PC-9 (cell line): ENCODE data around the gene CLEC3A. TPM values are rescaled to one million over a fixed set of nuclear protein-coding genes. Genes with fewer than 3 reads are reported as not detected.

Experiments used
- BruUV-seq: library from RNA; stranded (reverse); fragments of 400-500 nt; replicated peaks from 2 replicates; lab custom pipeline; 2021; lab: Mats Ljungman, UMichigan
- CTCF ChIA-PET: fragments of 300-600 bp; sonication (Branson Sonifier 250); formaldehyde crosslinking; loops from one replicate; lab custom pipeline; 2022; ENCODE audit warnings: antibody characterized with exemption; lab: Charles Lee
- POLR2A ChIA-PET: fragments of 300-600 bp; sonication (Branson Sonifier 250); formaldehyde crosslinking; loops from one replicate; lab custom pipeline; 2022; ENCODE audit warnings: antibody characterized with exemption; ENCODE audit not compliant: unreplicated experiment; lab: Charles Lee
- DNase-seq, 2 experiments: peaks; one replicate each; pipeline versions ENCODE4 v3.0.0 to v3.0.0-alpha.2; 2015 to 2022; ENCODE audit warnings: mixed read lengths in 1 of 2
- H2AFZ ChIP-seq: fragments of 200-600 bp; sonication (generic); 2 replicates; pipeline ENCODE4 v1.8.1; 2017; ENCODE audit warnings: antibody characterized with exemption
- H3F3A ChIP-seq: fragments of 200-600 bp; sonication (generic); 2 replicates; pipeline ENCODE4 v1.8.1; 2017; ENCODE audit warnings: antibody characterized with exemption, mild to moderate bottlenecking, low read depth; ENCODE audit not compliant: insufficient read depth
- H3K27ac ChIP-seq: fragments of 200-600 bp; sonication (generic); 2 replicates; pipeline ENCODE4 v1.6.1; 2016; ENCODE audit warnings: mixed run types
- H3K27me3 ChIP-seq: fragments of 200-600 bp; sonication (generic); 2 replicates; pipeline ENCODE4 v1.6.1; 2016; ENCODE audit warnings: low read depth, mixed run types; ENCODE audit not compliant: insufficient read depth
- H3K36me3 ChIP-seq: fragments of 200-600 bp; sonication (generic); 2 replicates; pipeline ENCODE4 v1.6.1; 2016; ENCODE audit warnings: low read depth, mixed run types
- H3K4me1 ChIP-seq: fragments of 200-600 bp; sonication (generic); replicated peaks from 2 replicates; pipeline ENCODE4 v1.6.1; 2016; ENCODE audit warnings: mixed run types; ENCODE audit not compliant: insufficient read depth
- H3K4me2 ChIP-seq: fragments of 200-600 bp; sonication (generic); 2 replicates; pipeline ENCODE4 v1.6.1; 2017; ENCODE audit warnings: mixed run types
- H3K4me3 ChIP-seq: fragments of 200-600 bp; sonication (generic); 2 replicates; pipeline ENCODE4 v1.6.1; 2016; ENCODE audit warnings: mixed run types
- H3K79me2 ChIP-seq: fragments of 200-600 bp; sonication (generic); 2 replicates; pipeline ENCODE4 v1.6.1; 2017; ENCODE audit warnings: low read depth, mixed run types
- H3K9me2 ChIP-seq: fragments of 200-600 bp; sonication (generic); 2 replicates; pipeline ENCODE4 v1.8.1; 2017; ENCODE audit warnings: mild to moderate bottlenecking; ENCODE audit not compliant: insufficient read depth
- H3K9me3 ChIP-seq: fragments of 200-600 bp; sonication (generic); 2 replicates; pipeline ENCODE4 v1.8.1; 2016; ENCODE audit warnings: low read depth; ENCODE audit not compliant: insufficient read depth
- H4K20me1 ChIP-seq: fragments of 200-600 bp; sonication (generic); 2 replicates; pipeline ENCODE4 v1.8.1; 2017; ENCODE audit not compliant: insufficient read depth
- CTCF ChIP-seq: fragments of 200-600 bp; sonication (generic); conservative IDR thresholded peaks from 2 replicates; pipeline ENCODE4 v1.6.1; 2017; ENCODE audit warnings: mixed run types, antibody characterized with exemption, mild to moderate bottlenecking, moderate library complexity
- EZH2 ChIP-seq: fragments of 200-600 bp; sonication (generic); IDR thresholded peaks from 2 replicates; pipeline ENCODE4 v1.8.0; 2017; ENCODE audit warnings: antibody characterized with exemption, low read depth
- intact Hi-C: fragments of 100-400 bp; cut with micrococcal nuclease; formaldehyde crosslinking; loops from one replicate; pipeline ENCODE4 v1.10.0; 2022; ENCODE audit not compliant: unreplicated experiment
- total RNA-seq: library from RNA; stranded (reverse); gene quantifications from 2 replicates; pipeline ENCODE4 v1.2.3, GENCODE V29; 2021

Gene CLEC3A
- total RNA-seq, 1 experiment from 2014 or later: not detected

DNA sequence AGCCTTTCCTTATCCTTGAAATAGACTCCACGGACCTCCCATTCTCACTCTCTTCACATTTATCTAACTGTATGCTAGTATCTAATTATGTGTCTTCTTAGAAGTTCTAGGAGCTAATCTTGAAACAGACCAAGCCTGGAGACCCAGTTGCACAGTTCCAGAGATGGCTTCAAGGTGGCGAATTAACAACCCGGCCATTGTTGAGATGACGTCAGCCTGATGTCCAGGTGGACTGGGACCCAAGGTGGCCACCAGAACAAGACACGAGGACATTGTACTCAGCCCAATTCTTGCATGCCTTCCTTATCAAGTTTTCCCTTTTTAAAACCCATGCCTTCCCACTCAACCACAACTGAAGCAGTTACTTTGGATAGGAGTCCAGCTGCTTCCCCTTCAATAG is 47.6 kb downstream of the CLEC3A start:
- no peaks in the 10 kb centered on the region for H3K79me2 ChIP-seq
- H4K20me1 ChIP-seq: no peaks in the 10 kb centered on the region
- H3K9me2 ChIP-seq: no peaks in the 10 kb centered on the region
- no peak for TF ChIP-seq EZH2
- TF ChIP-seq CTCF: no peak
- DNase-seq: no peak
- H3K4me2 ChIP-seq: no peak overlapping the region
- H3K27me3 ChIP-seq: peaks cover 71% of the 10 kb centered on the region
- no peaks in the 10 kb centered on the region for H3F3A ChIP-seq
- H2AFZ ChIP-seq: no peak overlapping the region
- POLR2A ChIA-PET: no interaction called here
- no peaks in the 10 kb centered on the region for H3K36me3 ChIP-seq
- BruUV-seq: no TSS peak
- intact Hi-C loops: no loop called here
- H3K4me3 ChIP-seq: no peak overlapping the region
- CTCF ChIA-PET: no interaction called here
- no peak overlapping the region for H3K27ac ChIP-seq
- no peaks in the 10 kb centered on the region for H3K9me3 ChIP-seq
- no peaks in the 10 kb centered on the region for H3K4me1 ChIP-seq

DNA sequence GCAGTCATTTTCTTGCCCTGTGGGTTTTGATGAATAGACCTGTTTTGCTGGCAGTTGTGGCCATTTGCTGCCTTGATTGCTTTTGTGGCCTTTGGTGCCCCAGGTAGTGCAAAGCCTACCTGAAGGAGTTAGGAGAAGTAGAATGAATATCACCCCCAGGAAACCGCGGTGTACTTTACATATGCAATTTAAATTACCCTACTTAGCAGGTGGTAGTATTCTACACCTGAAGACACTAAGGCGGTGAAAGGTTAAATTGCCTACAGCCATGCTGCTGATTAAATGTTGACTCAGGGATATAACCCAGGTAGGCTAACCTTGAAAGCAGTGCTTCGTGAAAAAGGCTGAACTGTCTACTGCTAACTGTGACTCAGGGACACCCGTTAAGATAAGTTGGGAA is 49.9 kb downstream of the CLEC3A start:
- H3K4me2 ChIP-seq: no peak overlapping the region
- peaks cover 71% of the 10 kb centered on the region for H3K27me3 ChIP-seq
- H3K36me3 ChIP-seq: no peaks in the 10 kb centered on the region
- no peaks in the 10 kb centered on the region for H3K79me2 ChIP-seq
- H4K20me1 ChIP-seq: no peaks in the 10 kb centered on the region
- no peak overlapping the region for H3K27ac ChIP-seq
- H3K4me1 ChIP-seq: no peaks in the 10 kb centered on the region
- no peak overlapping the region for H3K4me3 ChIP-seq
- H3K9me2 ChIP-seq: no peaks in the 10 kb centered on the region
- BruUV-seq: no TSS peak
- CTCF ChIA-PET: no interaction called here
- no peak for DNase-seq
- no peak for TF ChIP-seq EZH2
- TF ChIP-seq CTCF: no peak
- H2AFZ ChIP-seq: no peak overlapping the region
- H3K9me3 ChIP-seq: no peaks in the 10 kb centered on the region
- H3F3A ChIP-seq: no peaks in the 10 kb centered on the region
- intact Hi-C loops: no loop called here
- POLR2A ChIA-PET: no interaction called here

DNA sequence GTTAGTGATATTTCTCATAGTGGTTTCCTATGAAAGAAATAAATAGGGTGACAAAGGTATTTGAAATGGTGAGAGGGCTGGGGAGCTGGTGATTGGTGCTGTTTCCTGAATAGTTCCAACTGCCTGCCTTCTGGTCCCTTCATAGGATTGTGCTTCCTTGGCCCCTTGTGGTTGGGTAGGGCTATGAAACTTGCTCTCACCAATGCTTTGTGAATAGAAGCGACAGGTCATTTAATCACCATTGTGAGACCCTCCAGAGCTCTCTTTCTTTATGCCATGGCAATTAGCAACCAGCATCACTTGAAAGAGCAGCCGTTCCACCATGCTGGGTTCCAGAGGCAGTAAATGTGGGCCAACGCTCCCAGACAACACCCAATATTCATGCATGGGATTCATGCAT is 53.5 kb downstream of the CLEC3A start:
- no peak for TF ChIP-seq EZH2
- TF ChIP-seq CTCF: no peak
- no TSS peak for BruUV-seq

More for the DNA sequence above, 53.5 kb downstream of the CLEC3A start:
- no peaks in the 10 kb centered on the region for H3F3A ChIP-seq
- no peaks in the 10 kb centered on the region for H3K4me1 ChIP-seq
- no peak overlapping the region for H3K27ac ChIP-seq
- no peaks in the 10 kb centered on the region for H4K20me1 ChIP-seq
- H3K9me3 ChIP-seq: no peaks in the 10 kb centered on the region
- no peak for DNase-seq
- H3K4me3 ChIP-seq: no peak overlapping the region
- H2AFZ ChIP-seq: no peak overlapping the region
- no peaks in the 10 kb centered on the region for H3K79me2 ChIP-seq
- no peak overlapping the region for H3K4me2 ChIP-seq
- intact Hi-C loops: no loop called here
- peaks cover 80% of the 10 kb centered on the region for H3K27me3 ChIP-seq
- POLR2A ChIA-PET: no interaction called here
- H3K9me2 ChIP-seq: no peaks in the 10 kb centered on the region
- CTCF ChIA-PET: no interaction called here
- no peaks in the 10 kb centered on the region for H3K36me3 ChIP-seq
